ENCODE measurements around the gene SEMA3A. TPM values are rescaled to one million over a fixed set of nuclear protein-coding genes. Genes with fewer than 3 reads are reported as not detected.

SEMA3A gene
- total and polyA plus RNA-seq, 2 of the 4 experiments (the other 2 are of a cell fraction) = 31.2 to 213 TPM

GRCh38 chr7:84027678-84028077 lies 166.9 kb downstream of the SEMA3A start:
- Histone ChIP-seq H3K9me3 (ENCODE audit: control insufficient read depth, insufficient read depth, low read length) (no peaks in the 10 kb centered on the region), H3K27me3 (ENCODE audit: control insufficient read depth, insufficient read depth, low read length) (no peaks in the 10 kb centered on the region), H3K4me3 (ENCODE audit: insufficient read depth, low read depth, low read length) (no peak overlapping the region), H3K9me1 (ENCODE audit: insufficient read depth, low read length) (0 out of 2 replicates have a peak, but pooled peaks cover 2% of the 10 kb centered on the region), H4K20me1 (ENCODE audit: insufficient read depth, low read length) (peaks cover 5% of the 10 kb centered on the region; the same call in 1 of the 2 replicates), H2BK15ac (ENCODE audit: low read depth, low read length) (no peak overlapping the region), H3K79me1 (ENCODE audit: low read depth in 1 of 2, low read length in 2 of 2) (peaks cover 6 to 32% of the 10 kb centered on the region in 2 experiments), H4K5ac (ENCODE audit: low read depth, low read length) (no peak overlapping the region), H3K14ac (replicated peaks; ENCODE audit: low read depth, low read length) (no peak overlapping the region), H3K23ac (ENCODE audit: low read depth, low read length) (no peak overlapping the region), H4K8ac (ENCODE audit: low read depth in 2 of 2, low read length in 2 of 2) (no peak overlapping the region), H2AK5ac (ENCODE audit: low read depth, low read length) (no peak overlapping the region), H3K9ac (ENCODE audit: low read depth, low read length) (no peak overlapping the region), H3K56ac (ENCODE audit: extremely low read depth, insufficient read depth, low read length) (no peak overlapping the region), H4K91ac (ENCODE audit: insufficient read depth, low read depth, low read length) (no peak overlapping the region), H2AK9ac (replicated peaks; ENCODE audit: low read depth, low read length, poor library complexity) (no peak overlapping the region), H2BK5ac (ENCODE audit: low read depth, low read length, poor library complexity, severe bottlenecking) (no peak overlapping the region), H3K4me2 (ENCODE audit: low read depth, low read length) (no peak overlapping the region), H2BK20ac (ENCODE audit: low read depth, low read length) (no peak overlapping the region), H2AFZ (replicated peaks; ENCODE audit: low read length, poor library complexity) (no peak overlapping the region), H3K36me3 (ENCODE audit: control insufficient read depth, insufficient read depth, low read length) (peaks cover 8% of the 10 kb centered on the region), H3K27ac (ENCODE audit: insufficient read depth, low read length) (no peak overlapping the region), H2BK120ac (ENCODE audit: low read depth, low read length) (no peak overlapping the region), H3K4me1 (ENCODE audit: control insufficient read depth, insufficient read depth, low read length) (peaks cover 5% of the 10 kb centered on the region; the same call in 1 of the 2 replicates), H3K18ac (ENCODE audit: low read depth, low read length) (no peak overlapping the region), H3K4ac (ENCODE audit: low read depth, low read length) (no peak overlapping the region)
- TF ChIP-seq SMC3 (IDR thresholded peaks at IDR 0.05; ENCODE audit: low read depth, low read length) (no peak), FOS (IDR thresholded peaks at IDR 0.05; ENCODE audit: low read depth, low read length) (no peak), RFX5 (IDR thresholded peaks at IDR 0.05; ENCODE audit: low read depth, low read length) (no peak), CEBPB (IDR thresholded peaks at IDR 0.05; ENCODE audit: low read depth, low read length) (peak; percentile 64), CTCF (conservative IDR thresholded peaks at IDR 0.05; ENCODE audit: low read depth, low read length) (no peak), ELK1 (IDR thresholded peaks at IDR 0.05; ENCODE audit: borderline replicate concordance, low read depth, low read length) (no peak), NFE2L2 (IDR thresholded peaks at IDR 0.05; ENCODE audit: low read depth, low read length) (no peak), RCOR1 (IDR thresholded peaks at IDR 0.05; ENCODE audit: insufficient replicate concordance, low read length) (no peak)
- TF ChIP-seq, protein P1, sequence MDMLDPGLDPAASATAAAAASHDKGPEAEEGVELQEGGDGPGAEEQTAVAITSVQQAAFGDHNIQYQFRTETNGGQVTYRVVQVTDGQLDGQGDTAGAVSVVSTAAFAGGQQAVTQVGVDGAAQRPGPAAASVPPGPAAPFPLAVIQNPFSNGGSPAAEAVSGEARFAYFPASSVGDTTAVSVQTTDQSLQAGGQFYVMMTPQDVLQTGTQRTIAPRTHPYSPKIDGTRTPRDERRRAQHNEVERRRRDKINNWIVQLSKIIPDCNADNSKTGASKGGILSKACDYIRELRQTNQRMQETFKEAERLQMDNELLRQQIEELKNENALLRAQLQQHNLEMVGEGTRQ (IDR thresholded peaks at IDR 0.05; ENCODE audit: low read depth, low read length) = no peak
- dilution Hi-C loops (cut with HindIII; ENCODE audit: low sequenced_read_pairs, unreplicated experiment) = no loop called here
- no CpG with 5 or more reads among the region's 3 CpGs for WGBS, 2 experiments (ENCODE audit: extremely low coverage in 2 of 2, insufficient read length in 1 of 2)
- in situ Hi-C loops (cut with MboI; ENCODE audit: low sequenced_read_pairs) = no loop called here
- ChIA-PET CTCF (no interaction called here), POLR2A (ENCODE audit: unreplicated experiment) (no interaction called here)
- ATAC-seq (ENCODE audit: low read depth) (no peak), DNase-seq (no peak)
- BruUV-seq (replicated peaks) = no TSS peak
- intact Hi-C loops (cut with micrococcal nuclease) = no loop called here
